Loucy (cell line): ENCODE results near the gene SYT13.

ENCODE experiments used
- CTCF ChIP-seq: fragments of 200-600 bp; sonication (generic); conservative IDR thresholded peaks from 2 replicates; pipeline ENCODE4 v1.5.1; 2014; ENCODE audit warnings: mild to moderate bottlenecking, antibody characterized with exemption, low read length
- EZH2phosphoT487 ChIP-seq: fragments of 200-600 bp; IDR thresholded peaks from 2 replicates; pipeline ENCODE4 v1.6.1; 2018; ENCODE audit warnings: antibody characterized with exemption, mild to moderate bottlenecking, moderate library complexity, borderline replicate concordance

- TF ChIP-seq CTCF = no peak
- TF ChIP-seq EZH2phosphoT487 = no peak
These were observed 42.2 kb downstream of the SYT13 start for GRCh38 chr11:45243967-45244366.
